ENCODE results near the gene POU3F1.

- TF ChIP-seq POLR2A (IDR thresholded peaks at IDR 0.05), result no peak
- TF ChIP-seq, protein P1, sequence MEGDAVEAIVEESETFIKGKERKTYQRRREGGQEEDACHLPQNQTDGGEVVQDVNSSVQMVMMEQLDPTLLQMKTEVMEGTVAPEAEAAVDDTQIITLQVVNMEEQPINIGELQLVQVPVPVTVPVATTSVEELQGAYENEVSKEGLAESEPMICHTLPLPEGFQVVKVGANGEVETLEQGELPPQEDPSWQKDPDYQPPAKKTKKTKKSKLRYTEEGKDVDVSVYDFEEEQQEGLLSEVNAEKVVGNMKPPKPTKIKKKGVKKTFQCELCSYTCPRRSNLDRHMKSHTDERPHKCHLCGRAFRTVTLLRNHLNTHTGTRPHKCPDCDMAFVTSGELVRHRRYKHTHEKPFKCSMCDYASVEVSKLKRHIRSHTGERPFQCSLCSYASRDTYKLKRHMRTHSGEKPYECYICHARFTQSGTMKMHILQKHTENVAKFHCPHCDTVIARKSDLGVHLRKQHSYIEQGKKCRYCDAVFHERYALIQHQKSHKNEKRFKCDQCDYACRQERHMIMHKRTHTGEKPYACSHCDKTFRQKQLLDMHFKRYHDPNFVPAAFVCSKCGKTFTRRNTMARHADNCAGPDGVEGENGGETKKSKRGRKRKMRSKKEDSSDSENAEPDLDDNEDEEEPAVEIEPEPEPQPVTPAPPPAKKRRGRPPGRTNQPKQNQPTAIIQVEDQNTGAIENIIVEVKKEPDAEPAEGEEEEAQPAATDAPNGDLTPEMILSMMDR (IDR thresholded peaks at IDR 0.05), result no peak
Observed at GRCh38 chr1:38025233-38025632, 21.4 kb downstream of the POU3F1 start.
